Fibroblast of pulmonary artery (primary cell): ENCODE data around the gene SLC6A5.
"Not testable (repeated sequence)": the region's sequence is repeated elsewhere in the genome, so short reads cannot be mapped to it uniquely, and the experiment has no call there.

Source experiments
- DNase-seq: peaks from one replicate; pipeline ENCODE4 v3.0.0-alpha.2; 2010; ENCODE audit warnings: low read depth
- H3K4me3 ChIP-seq: replicated peaks from 2 replicates; pipeline ENCODE4 v1.5.1; 2011; ENCODE audit warnings: low read depth, mild to moderate bottlenecking, control low read depth, low read length, moderate library complexity
- CTCF ChIP-seq: IDR thresholded peaks from 2 replicates; pipeline ENCODE4 v1.5.1; 2011; ENCODE audit warnings: mild to moderate bottlenecking, control low read depth, low read length, inconsistent platforms; ENCODE audit errors: missing control alignments

The SLC6A5 gene

GRCh38 chr11:20563866-20564265, 35.5 kb upstream of the SLC6A5 start:
- DNase-seq = no peak
- TF ChIP-seq CTCF = no peak
- no peak overlapping the region for H3K4me3 ChIP-seq

DNA sequence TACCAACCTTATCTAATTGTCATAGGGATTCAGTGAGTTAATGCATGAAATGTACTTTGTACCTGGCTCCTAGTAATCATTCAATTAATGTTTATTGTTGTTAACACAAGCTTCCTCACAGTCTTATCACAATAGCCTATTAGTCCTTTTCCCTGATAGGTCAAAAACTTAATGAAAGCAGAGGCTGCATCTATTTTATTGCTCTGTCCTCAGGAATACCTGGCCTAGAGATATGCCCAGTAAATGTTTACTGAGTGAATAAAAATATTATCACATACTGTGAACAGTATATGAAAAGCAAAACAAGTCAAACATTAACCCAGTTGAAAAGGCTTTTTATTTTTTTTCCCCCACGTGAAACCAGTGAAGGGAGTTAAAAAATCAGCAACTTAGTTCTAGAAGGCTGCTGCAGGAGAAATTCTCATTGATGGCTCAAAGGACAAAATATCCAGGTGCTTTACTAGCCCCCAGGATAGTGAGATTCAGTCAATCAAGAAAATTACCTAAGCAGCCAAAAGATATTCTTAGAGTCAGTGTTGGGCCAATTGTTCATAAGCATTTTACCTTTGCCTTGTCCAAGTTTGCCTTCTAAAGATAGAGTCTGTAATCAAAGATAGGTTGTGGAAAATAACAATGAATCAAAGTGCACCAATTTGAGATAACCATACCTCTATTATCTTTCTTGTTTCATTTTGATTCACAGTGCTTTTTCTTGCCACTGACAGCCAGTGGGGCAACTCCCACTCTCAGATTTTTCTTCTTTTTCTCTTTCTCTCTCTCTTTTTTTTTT, 34.4 kb upstream of the SLC6A5 start:
- no peak overlapping the region for H3K4me3 ChIP-seq
- TF ChIP-seq CTCF = no peak
- no peak for DNase-seq

GRCh38 chr11:20566115-20566514, 33.3 kb upstream of the SLC6A5 start:
- not testable (repeated sequence) for DNase-seq, H3K4me3 ChIP-seq

DNA sequence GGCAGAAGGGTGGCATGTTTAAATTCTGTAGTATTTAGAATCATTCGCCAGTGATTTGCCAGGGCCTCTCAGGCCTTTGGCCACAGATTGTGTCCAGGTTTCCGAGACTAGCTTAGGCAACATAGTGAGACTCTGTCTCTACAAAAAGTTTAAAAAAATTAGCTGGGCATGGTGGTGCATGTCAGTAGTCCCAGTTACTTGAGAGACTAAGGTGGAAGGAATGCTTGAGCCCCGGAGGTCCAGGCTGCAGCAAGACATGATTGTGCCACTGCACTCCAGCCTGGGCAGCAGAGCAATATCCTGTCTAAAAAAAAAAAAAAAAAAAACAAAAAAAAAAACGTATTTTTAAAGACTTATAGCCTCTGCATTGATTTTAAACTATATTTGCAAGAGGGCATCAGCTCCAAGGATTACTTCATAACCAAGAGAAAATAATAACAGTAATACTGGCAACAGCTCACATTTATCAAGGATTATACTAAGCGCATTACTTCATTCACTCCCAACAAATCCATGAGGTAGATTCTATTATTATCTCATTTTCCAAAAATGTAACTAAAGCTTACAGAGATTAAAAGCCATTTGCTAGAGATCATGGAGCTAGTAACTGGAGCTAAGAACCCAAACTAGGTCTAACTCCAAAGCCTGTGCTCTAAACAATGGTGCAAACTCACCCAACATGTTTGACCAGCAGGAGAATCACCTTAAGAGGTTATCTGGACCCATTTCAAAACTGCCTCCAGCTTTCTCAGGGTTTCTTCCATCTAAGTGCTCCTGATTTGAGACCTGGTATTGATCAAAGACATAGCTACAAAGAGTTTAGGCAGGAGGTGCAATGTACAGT, 32.6 kb upstream of the SLC6A5 start:
- TF ChIP-seq CTCF = no peak
- no peak overlapping the region for H3K4me3 ChIP-seq
- no peak for DNase-seq

GRCh38 chr11:20579725-20580124, 19.7 kb upstream of the SLC6A5 start:
- not testable (repeated sequence) for DNase-seq, H3K4me3 ChIP-seq

DNA sequence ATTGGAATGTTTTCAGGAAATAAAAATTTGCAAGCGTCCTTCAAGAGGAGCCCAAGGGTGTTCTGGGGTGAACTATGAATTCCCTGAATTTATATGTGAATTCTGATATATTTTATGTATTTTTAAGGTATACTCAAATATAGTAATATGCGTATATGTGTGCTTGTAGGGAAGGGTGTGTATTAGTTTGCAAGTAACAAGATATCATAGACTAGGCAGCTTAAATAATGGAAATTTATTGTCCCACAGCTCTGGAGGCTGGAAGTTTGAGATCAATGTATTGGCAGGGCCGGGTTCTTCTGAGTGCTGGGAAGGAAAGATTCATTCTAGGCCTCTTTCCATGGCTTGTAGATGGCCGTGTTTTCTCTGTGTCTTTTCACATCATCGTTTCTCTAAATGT, 16.2 kb upstream of the SLC6A5 start:
- no peak overlapping the region for H3K4me3 ChIP-seq
- DNase-seq = no peak
- TF ChIP-seq CTCF = no peak

DNA sequence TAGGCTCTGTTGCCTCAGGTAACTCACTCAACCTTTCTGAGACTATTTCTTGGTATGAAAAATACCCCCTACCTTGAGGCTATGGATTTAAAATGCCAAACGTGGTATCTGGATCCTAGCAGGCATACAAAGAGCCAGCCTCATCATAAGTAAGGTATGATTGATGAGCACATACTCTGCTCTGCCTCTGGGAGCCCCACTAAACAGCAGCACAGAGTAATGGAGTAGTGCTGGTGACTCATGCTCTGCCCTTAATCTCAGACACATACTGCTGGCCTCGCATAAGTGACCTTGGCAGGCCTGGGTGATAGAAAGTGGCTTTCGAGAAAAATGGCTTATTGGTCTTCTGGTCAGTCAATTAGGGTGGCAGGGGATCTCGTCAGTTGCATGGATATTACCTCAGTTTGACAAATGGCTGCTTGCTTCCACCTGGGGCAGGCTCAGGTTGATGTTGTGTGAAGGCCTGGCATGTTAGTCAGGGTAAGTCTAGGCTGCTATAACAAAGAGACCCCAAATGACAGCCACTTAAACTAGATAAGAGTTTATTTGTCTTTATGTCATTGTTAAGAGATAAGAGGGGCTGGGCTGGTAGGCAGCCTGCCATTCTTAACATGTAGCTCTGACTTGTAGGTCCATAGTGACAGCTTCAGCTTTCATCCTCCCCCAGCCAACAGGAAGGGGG, 15.2 kb upstream of the SLC6A5 start:
- no peak for TF ChIP-seq CTCF
- no peak overlapping the region for H3K4me3 ChIP-seq
- DNase-seq = no peak
